Transverse colon (tissue), 3 donors: ENCODE measurements around the gene AARS1.

Experiments
- CTCF ChIP-seq, 5 experiments: fragments of 200-600 bp in 3 of 5; fragments of 450-650 bp in 2 of 5; sonication (generic) in 3 of 5; IDR thresholded peaks; 1 replicate in 2 of 5; 2 replicates in 3 of 5; pipeline ENCODE4 v1.5.1; 2016 to 2017; ENCODE audit warnings: antibody characterized with exemption in 5 of 5, inconsistent platforms in 3 of 5, mild to moderate bottlenecking in 2 of 5, moderate library complexity in 1 of 5
- POLR2A ChIP-seq: fragments of 450-650 bp; IDR thresholded peaks from one replicate; pipeline ENCODE4 v1.6.1; 2016; ENCODE audit warnings: antibody characterized with exemption, mild to moderate bottlenecking, moderate library complexity

GRCh38 chr16:70267516-70267915 lies 21.8 kb downstream of the AARS1 start:
- TF ChIP-seq CTCF (IDR thresholded peaks at IDR 0.05) (peak; percentile 41 to 68 (median 63)), POLR2A (no peak)
